Measurements from ENCODE around the gene SLC46A1. TPM values are rescaled to one million over a fixed set of nuclear protein-coding genes. Genes with fewer than 3 reads are reported as not detected.
A peak's percentile ranks its signal among the peaks of the same experiment; 100 is the strongest.

Gene SLC46A1
- polyA plus RNA-seq, 3 donors = 1.5 to 6.3 (median 1.7) TPM

GRCh38 chr17:28402844-28403243 lies 3.2 kb downstream of the SLC46A1 start:
- Mint-ChIP-seq H3K36me3 (peaks cover 21 to 35% of the 10 kb centered on the region in 2 donors), H3K4me1 (peaks cover 49% of the 10 kb centered on the region), H3K27me3 (ENCODE audit: low read depth in 3 of 3) (peaks cover 0 to 8% (median 2%) of the 10 kb centered on the region in 3 donors), H3K4me3 (no peak overlapping the region), H3K27ac (peak overlapping the region in 2 of 7 donors; percentile 39 to 40), H3K9me3 (no peaks in the 10 kb centered on the region)
- no peaks in the 10 kb centered on the region for H3K79me2 ChIP-seq (ENCODE audit: insufficient read depth, low read length)
- intact Hi-C loops (cut with micrococcal nuclease) = no loop called here
- no peaks in the 10 kb centered on the region for H3K9me3 ChIP-seq (replicated peaks in 1 of 2; ENCODE audit: control insufficient read depth in 1 of 2, insufficient read depth in 1 of 2, low read length in 2 of 2)
- no peak overlapping the region for H3K9ac ChIP-seq (ENCODE audit: insufficient read depth, low read length, poor library complexity, severe bottlenecking)
- DNase-seq = no peak
- TF ChIP-seq CTCF (IDR thresholded peaks at IDR 0.05) = no peak
- no peak overlapping the region for H3K4me2 ChIP-seq (replicated peaks; ENCODE audit: extremely low read depth, low read length, poor library complexity, severe bottlenecking)
- H3K4me3 ChIP-seq (replicated peaks in 1 of 3; ENCODE audit: low read depth in 2 of 3, low read length in 3 of 3) = peak overlapping the region in 1 of 3 experiments; percentile 87
- 88% methylated on average over 6 of the region's 6 CpGs for WGBS (ENCODE audit: insufficient coverage)
- H4K20me1 ChIP-seq (ENCODE audit: insufficient read depth, low read length) = no peaks in the 10 kb centered on the region
- peaks cover 8 to 22% of the 10 kb centered on the region in 2 donors for H3K36me3 ChIP-seq (replicated peaks in 1 of 2; ENCODE audit: control insufficient read depth in 1 of 2, insufficient read depth in 2 of 2, low read length in 2 of 2)
- H3K27me3 ChIP-seq (ENCODE audit: control insufficient read depth in 2 of 2, insufficient read depth in 2 of 2, low read length in 2 of 2) = no peaks in the 10 kb centered on the region
- H2AFZ ChIP-seq (ENCODE audit: insufficient read depth, low read depth, low read length, poor library complexity, severe bottlenecking) = no peak overlapping the region
- H3K27ac ChIP-seq (ENCODE audit: low read depth in 1 of 2, low read length in 2 of 2) = no peak overlapping the region
- peaks cover 35 to 49% of the 10 kb centered on the region in 2 donors for H3K4me1 ChIP-seq (ENCODE audit: control insufficient read depth in 1 of 2, insufficient read depth in 2 of 2, low read length in 2 of 2)

GRCh38 chr17:28402224-28402630 lies 3.8 kb downstream of the SLC46A1 start:
- Histone ChIP-seq H3K4me2 (replicated peaks; ENCODE audit: extremely low read depth, low read length, poor library complexity, severe bottlenecking) (no peak overlapping the region), H2AFZ (ENCODE audit: insufficient read depth, low read depth, low read length, poor library complexity, severe bottlenecking) (no peak overlapping the region), H3K4me1 (ENCODE audit: control insufficient read depth in 1 of 2, insufficient read depth in 2 of 2, low read length in 2 of 2) (peaks cover 35 to 49% of the 10 kb centered on the region in 2 donors), H3K27ac (ENCODE audit: low read depth in 1 of 2, low read length in 2 of 2) (no peak overlapping the region), H3K9me3 (replicated peaks in 1 of 2; ENCODE audit: control insufficient read depth in 1 of 2, insufficient read depth in 1 of 2, low read length in 2 of 2) (no peaks in the 10 kb centered on the region), H3K9ac (ENCODE audit: insufficient read depth, low read length, poor library complexity, severe bottlenecking) (no peak overlapping the region), H3K79me2 (ENCODE audit: insufficient read depth, low read length) (no peaks in the 10 kb centered on the region), H3K27me3 (ENCODE audit: control insufficient read depth in 2 of 2, insufficient read depth in 2 of 2, low read length in 2 of 2) (no peaks in the 10 kb centered on the region), H3K4me3 (replicated peaks in 1 of 3; ENCODE audit: low read depth in 2 of 3, low read length in 3 of 3) (no peak overlapping the region), H4K20me1 (ENCODE audit: insufficient read depth, low read length) (no peaks in the 10 kb centered on the region), H3K36me3 (replicated peaks in 1 of 2; ENCODE audit: control insufficient read depth in 1 of 2, insufficient read depth in 2 of 2, low read length in 2 of 2) (peaks cover 8 to 28% of the 10 kb centered on the region in 2 donors)
- H3K27ac Mint-ChIP-seq = no peak overlapping the region
- no peak overlapping the region for H3K4me3 Mint-ChIP-seq
- H3K36me3 Mint-ChIP-seq = peaks cover 24 to 40% of the 10 kb centered on the region in 2 donors
- DNase-seq = no peak
- intact Hi-C loops (cut with micrococcal nuclease) = no loop called here
- no peaks in the 10 kb centered on the region for H3K9me3 Mint-ChIP-seq
- WGBS (ENCODE audit: insufficient coverage) = no CpG with 5 or more reads among the region's 3 CpGs
- H3K4me1 Mint-ChIP-seq = peaks cover 49% of the 10 kb centered on the region
- TF ChIP-seq CTCF (IDR thresholded peaks at IDR 0.05) = no peak
- H3K27me3 Mint-ChIP-seq (ENCODE audit: low read depth in 3 of 3) = peaks cover 0 to 8% (median 2%) of the 10 kb centered on the region in 3 donors

All from CD14-positive monocyte (primary cell).